ENCODE data around the gene DOLPP1. TPM values are rescaled to one million over a fixed set of nuclear protein-coding genes. Genes with fewer than 3 reads are reported as not detected.

DOLPP1 gene
- total RNA-seq, 1 donor from 2014 or later: 12.7 TPM

DNA sequence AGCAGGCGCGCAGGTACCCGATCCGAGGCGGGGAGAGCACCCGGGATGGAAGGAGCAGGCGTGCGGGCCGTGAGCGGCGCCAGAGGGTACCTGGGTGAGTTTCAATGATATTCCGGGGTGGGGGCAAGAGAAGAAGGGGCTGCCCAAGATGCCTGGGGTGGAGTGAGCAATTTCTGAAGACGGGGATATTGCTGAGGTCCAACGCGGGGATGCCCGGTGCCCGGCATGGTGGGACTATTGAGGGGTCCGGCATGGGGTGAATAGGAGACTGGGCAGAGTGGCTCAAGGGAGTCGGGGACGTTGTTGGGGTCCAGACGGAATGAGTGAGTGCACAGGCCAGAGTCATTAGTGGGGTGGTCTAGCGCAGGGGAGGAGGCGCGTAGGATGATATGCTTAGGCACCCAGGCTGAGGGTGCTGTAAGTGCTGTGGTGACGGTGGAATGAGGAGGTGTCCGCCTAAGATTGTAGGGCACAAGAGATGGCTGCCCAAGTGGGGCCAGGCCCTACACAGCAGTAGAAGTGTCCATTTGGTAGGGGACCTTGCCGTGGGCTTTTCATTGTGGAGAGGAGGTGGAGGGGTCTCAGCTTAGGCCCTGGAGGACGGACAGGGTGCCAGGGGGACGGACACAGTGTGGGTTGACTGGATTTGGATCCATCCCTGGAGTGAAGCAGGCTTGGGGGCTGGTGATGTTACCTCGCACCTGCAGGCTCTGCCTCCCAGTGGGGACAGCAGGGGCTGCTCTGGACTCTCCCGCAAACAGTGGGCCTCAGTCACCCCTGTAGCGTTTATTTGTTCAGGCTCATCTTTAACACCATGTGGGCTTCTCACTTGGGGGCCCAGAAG lies 43.8 kb upstream of the DOLPP1 start:
- peak overlapping the region; percentile 87 for H3K4me3 ChIP-seq (ENCODE audit: low read depth, low read length)
- DNase-seq (ENCODE audit: low read depth): no peak
- no peak for TF ChIP-seq CTCF (conservative IDR thresholded peaks at IDR 0.05; ENCODE audit: low read depth, low read length)

- H3K4me3 ChIP-seq (ENCODE audit: low read depth, low read length): peak overlapping the region; percentile 87
- DNase-seq (ENCODE audit: low read depth): no peak
- TF ChIP-seq CTCF (conservative IDR thresholded peaks at IDR 0.05; ENCODE audit: low read depth, low read length): no peak
Observed at GRCh38 chr9:129037767-129038098, 43.2 kb upstream of the DOLPP1 start.

- no peak overlapping the region for H3K4me3 ChIP-seq (ENCODE audit: low read depth, low read length)
- TF ChIP-seq CTCF (conservative IDR thresholded peaks at IDR 0.05; ENCODE audit: low read depth, low read length): no peak
- no peak for DNase-seq (ENCODE audit: low read depth)
Observed at GRCh38 chr9:129038109-129038852, 42.6 kb upstream of the DOLPP1 start.

- H3K4me3 ChIP-seq (ENCODE audit: low read depth, low read length): no peak overlapping the region
- TF ChIP-seq CTCF (conservative IDR thresholded peaks at IDR 0.05; ENCODE audit: low read depth, low read length): no peak
Observed at GRCh38 chr9:129040113-129040643, 40.7 kb upstream of the DOLPP1 start.

GRCh38 chr9:129042016-129042415 lies 38.9 kb upstream of the DOLPP1 start:
- H3K4me3 ChIP-seq (ENCODE audit: low read depth, low read length): no peak overlapping the region
- DNase-seq (ENCODE audit: low read depth): no peak
- TF ChIP-seq CTCF (conservative IDR thresholded peaks at IDR 0.05; ENCODE audit: low read depth, low read length): no peak

More at GRCh38 chr9:129040113-129040643, 40.7 kb upstream of the DOLPP1 start:
- no peak for DNase-seq (ENCODE audit: low read depth)

GRCh38 chr9:129052592-129052991 lies 28.3 kb upstream of the DOLPP1 start:
- no peak overlapping the region for H3K4me3 ChIP-seq (ENCODE audit: low read depth, low read length)

More at GRCh38 chr9:129052592-129052991, 28.3 kb upstream of the DOLPP1 start:
- no peak for DNase-seq (ENCODE audit: low read depth)
- TF ChIP-seq CTCF (conservative IDR thresholded peaks at IDR 0.05; ENCODE audit: low read depth, low read length): no peak
